Fibroblast of lung (primary cell): ENCODE data around the gene SECISBP2L. TPM values are rescaled to one million over a fixed set of nuclear protein-coding genes. Genes with fewer than 3 reads are reported as not detected.
A peak's percentile ranks its signal among the peaks of the same experiment; 100 is the strongest.

Experiments
- DNase-seq, 2 donors: peaks; one replicate each; pipeline versions ENCODE4 v3.0.0 to v3.0.0-alpha.2; 2010; ENCODE audit warnings: low read depth in 2 of 2
- H2AFZ ChIP-seq: 2 replicates; pipeline ENCODE4 v1.5.1; 2012; ENCODE audit warnings: low read length, control low read depth, inconsistent platforms
- H3K27ac ChIP-seq: 2 replicates; pipeline ENCODE4 v1.5.1; 2011; ENCODE audit warnings: low read length, control low read depth; ENCODE audit not compliant: insufficient read depth
- H3K27me3 ChIP-seq: 2 replicates; pipeline ENCODE4 v1.5.1; 2011; ENCODE audit warnings: mild to moderate bottlenecking, low read length; ENCODE audit not compliant: control insufficient read depth, insufficient read depth
- H3K36me3 ChIP-seq: 2 replicates; pipeline ENCODE4 v1.5.1; 2011; ENCODE audit warnings: low read length; ENCODE audit not compliant: control insufficient read depth, insufficient read depth
- H3K4me1 ChIP-seq: 2 replicates; pipeline ENCODE4 v1.5.1; 2011; ENCODE audit warnings: low read length; ENCODE audit not compliant: control insufficient read depth, insufficient read depth; ENCODE audit errors: extremely low read depth
- H3K4me2 ChIP-seq: 2 replicates; pipeline ENCODE4 v1.5.1; 2011; ENCODE audit warnings: low read length, control low read depth; ENCODE audit not compliant: insufficient read depth; ENCODE audit errors: extremely low read depth
- H3K4me3 ChIP-seq, 4 experiments: fragments of 200-600 bp in 1 of 4; sonication (generic) in 1 of 4; replicated peaks in 1 of 4; 2 replicates each; pipeline ENCODE4 v1.5.1; 2011 to 2016; ENCODE audit warnings: low read length in 4 of 4, low read depth in 3 of 4, mild to moderate bottlenecking in 3 of 4, control low read depth in 2 of 4, inconsistent platforms in 1 of 4, mixed read lengths in 1 of 4; ENCODE audit not compliant: insufficient read depth in 1 of 4; ENCODE audit errors: control extremely low read depth in 1 of 4
- H3K79me2 ChIP-seq: 2 replicates; pipeline ENCODE4 v1.5.1; 2012; ENCODE audit warnings: mild to moderate bottlenecking, low read length, inconsistent platforms; ENCODE audit not compliant: control insufficient read depth, insufficient read depth
- H3K9ac ChIP-seq: 2 replicates; pipeline ENCODE4 v1.5.1; 2011; ENCODE audit warnings: mild to moderate bottlenecking, low read length, control low read depth; ENCODE audit not compliant: insufficient read depth
- H3K9me3 ChIP-seq: 2 replicates; pipeline ENCODE4 v1.5.1; 2012; ENCODE audit warnings: low read depth, low read length; ENCODE audit not compliant: control insufficient read depth, insufficient read depth
- H4K20me1 ChIP-seq: 2 replicates; pipeline ENCODE4 v1.5.1; 2011; ENCODE audit warnings: low read length; ENCODE audit not compliant: control insufficient read depth, insufficient read depth; ENCODE audit errors: extremely low read depth
- CTCF ChIP-seq, 2 donors: IDR thresholded peaks in 1 of 2; conservative IDR thresholded peaks in 1 of 2; 1 replicate in 1 of 2; 2 replicates in 1 of 2; pipeline ENCODE4 v1.5.1; 2011 to 2012; ENCODE audit warnings: low read length in 2 of 2, control low read depth in 1 of 2, inconsistent platforms in 1 of 2, low read depth in 1 of 2, mild to moderate bottlenecking in 1 of 2
- EZH2 ChIP-seq: IDR thresholded peaks from 2 replicates; pipeline ENCODE4 v1.5.1; 2012; ENCODE audit warnings: low read length, control low read depth, mild to moderate bottlenecking; ENCODE audit errors: missing control alignments
- polyA minus RNA-seq: library from RNA; depleted of rRNA, polyadenylated mRNA; stranded (reverse); fragments of >200 nt; gene quantifications from 2 replicates; pipeline ENCODE4 v1.2.3, GENCODE V29; 2011; ENCODE audit warnings: low replicate concordance
- polyA plus RNA-seq, 2 donors: library from polyadenylated mRNA; depleted of rRNA in 1 of 2; stranded (reverse) in 1 of 2; unstranded in 1 of 2; fragments of >200 nt; gene quantifications; 2 replicates each; pipeline ENCODE4 v1.2.1, GENCODE V29; 2011 to 2012; ENCODE audit warnings: missing spikeins in 1 of 2
- total RNA-seq: library from RNA; depleted of rRNA; stranded (reverse); fragments of >200 nt; gene quantifications from 2 replicates; pipeline ENCODE4 v1.2.1, GENCODE V29; 2014

SECISBP2L gene
- total RNA-seq = 42.1 and 44.3 TPM in 2 replicates
- polyA plus RNA-seq = 24.0 and 25.7 TPM in 2 replicates
- 15.7 and 19.8 TPM in 2 replicates for polyA plus RNA-seq (2012)
- 36.1 and 44.7 TPM in 2 replicates for polyA minus RNA-seq

- Histone ChIP-seq H3K27me3 (no peaks in the 10 kb centered on the region), H3K27ac (peak within 1 kb of the TSS; percentile 75), H3K9me3 (no peaks in the 10 kb centered on the region), H3K4me1 (no peaks in the 10 kb centered on the region), H3K79me2 (peaks cover 44% of the 10 kb centered on the region), H3K9ac (peak within 1 kb of the TSS; percentile 84), H3K36me3 (no peaks in the 10 kb centered on the region), H3K4me3 (peak within 1 kb of the TSS; percentile 85 to 93 (median 89)), H2AFZ (peak within 1 kb of the TSS; percentile 97), H4K20me1 (no peaks in the 10 kb centered on the region), H3K4me2 (peak within 1 kb of the TSS; percentile 85)
- DNase-seq = peak; percentile 95
- TF ChIP-seq CTCF (conservative IDR thresholded peaks at IDR 0.05 in 1 of 2, IDR thresholded peaks at IDR 0.05 in 1 of 2; ENCODE audit: low read depth in 1 of 2, low read length in 2 of 2) (peak in 1 of 2 donors; percentile 30), EZH2 (no peak)
These were observed at the start of gene SECISBP2L for GRCh38 chr15:49046220-49047102. Gene SECISBP2L (minus strand): TSS chr15:49046446. CDS start chr15:49046299, 147 bp downstream.

- no peaks in the 10 kb centered on the region for H3K79me2 ChIP-seq
- no peaks in the 10 kb centered on the region for H4K20me1 ChIP-seq
- TF ChIP-seq CTCF (conservative IDR thresholded peaks at IDR 0.05 in 1 of 2, IDR thresholded peaks at IDR 0.05 in 1 of 2; ENCODE audit: low read depth in 1 of 2, low read length in 2 of 2) (no peak), EZH2 (no peak)
- no peak overlapping the region for H3K27ac ChIP-seq
- no peaks in the 10 kb centered on the region for H3K36me3 ChIP-seq
- H3K9ac ChIP-seq = no peak overlapping the region
- no peaks in the 10 kb centered on the region for H3K27me3 ChIP-seq
- H3K4me2 ChIP-seq = no peak overlapping the region
- no peaks in the 10 kb centered on the region for H3K9me3 ChIP-seq
- H2AFZ ChIP-seq = no peak overlapping the region
- H3K4me1 ChIP-seq = no peaks in the 10 kb centered on the region
- H3K4me3 ChIP-seq = no peak overlapping the region
- peak in 1 of 2 donors; percentile 54 for DNase-seq
These were observed 48.7 kb upstream of the SECISBP2L start for GRCh38 chr15:49094923-49095322.

GRCh38 chr15:49093252-49094105 lies 47.2 kb upstream of the SECISBP2L start:
- Histone ChIP-seq H3K27ac (no peak overlapping the region), H3K36me3 (no peaks in the 10 kb centered on the region), H4K20me1 (no peaks in the 10 kb centered on the region), H3K4me1 (no peaks in the 10 kb centered on the region), H3K4me2 (no peak overlapping the region), H3K4me3 (no peak overlapping the region), H3K27me3 (no peaks in the 10 kb centered on the region), H2AFZ (no peak overlapping the region), H3K9me3 (no peaks in the 10 kb centered on the region), H3K9ac (no peak overlapping the region), H3K79me2 (no peaks in the 10 kb centered on the region)
- DNase-seq = no peak
- TF ChIP-seq CTCF (conservative IDR thresholded peaks at IDR 0.05 in 1 of 2, IDR thresholded peaks at IDR 0.05 in 1 of 2; ENCODE audit: low read depth in 1 of 2, low read length in 2 of 2) (no peak), EZH2 (no peak)
